ENCODE measurements around the gene FAM118A.
"Not testable (repeated sequence)": the region's sequence is repeated elsewhere in the genome, so short reads cannot be mapped to it uniquely, and the experiment has no call there.

FAM118A gene

GRCh38 chr22:45318168-45318557, 8.4 kb downstream of the FAM118A start:
- Histone ChIP-seq H3K4me1 (ENCODE audit: control insufficient read depth in 2 of 2, insufficient read depth in 2 of 2, low read length in 2 of 2) (peaks cover 19 to 35% of the 10 kb centered on the region in 2 donors), H3K27ac (ENCODE audit: low read depth in 2 of 2, low read length in 2 of 2) (peak overlapping the region; percentile 79 to 87), H3K27me3 (ENCODE audit: control insufficient read depth in 2 of 2, insufficient read depth in 2 of 2, low read length in 2 of 2) (no peaks in the 10 kb centered on the region), H3K4me3 (ENCODE audit: low read length in 2 of 2) (peak overlapping the region in 1 of 2 donors; percentile 10), H3K9ac (ENCODE audit: low read depth in 1 of 2, low read length in 2 of 2) (peak overlapping the region; percentile 27 to 48), H3K9me3 (ENCODE audit: control insufficient read depth in 2 of 2, low read length in 2 of 2) (no peaks in the 10 kb centered on the region), H3K36me3 (ENCODE audit: control insufficient read depth in 2 of 2, insufficient read depth in 2 of 2, low read length in 2 of 2) (peaks cover 10 to 18% of the 10 kb centered on the region in 2 donors)

GRCh38 chr22:45318558-45319323, 9.0 kb downstream of the FAM118A start:
- Histone ChIP-seq H3K4me1 (ENCODE audit: control insufficient read depth in 2 of 2, insufficient read depth in 2 of 2, low read length in 2 of 2) (peaks cover 19 to 35% of the 10 kb centered on the region in 2 donors), H3K4me3 (ENCODE audit: low read length in 2 of 2) (no peak overlapping the region), H3K9me3 (ENCODE audit: control insufficient read depth in 2 of 2, low read length in 2 of 2) (no peaks in the 10 kb centered on the region), H3K27me3 (ENCODE audit: control insufficient read depth in 2 of 2, insufficient read depth in 2 of 2, low read length in 2 of 2) (no peaks in the 10 kb centered on the region), H3K9ac (ENCODE audit: low read depth in 1 of 2, low read length in 2 of 2) (peak overlapping the region; percentile 48 to 56), H3K27ac (ENCODE audit: low read depth in 2 of 2, low read length in 2 of 2) (peak overlapping the region; percentile 79 to 87), H3K36me3 (ENCODE audit: control insufficient read depth in 2 of 2, insufficient read depth in 2 of 2, low read length in 2 of 2) (peaks cover 15 to 23% of the 10 kb centered on the region in 2 donors)

- peaks cover 21 to 29% of the 10 kb centered on the region in 2 donors for H3K36me3 ChIP-seq (ENCODE audit: control insufficient read depth in 2 of 2, insufficient read depth in 2 of 2, low read length in 2 of 2)
- no peak overlapping the region for H3K4me3 ChIP-seq (ENCODE audit: low read length in 2 of 2)
- H3K4me1 ChIP-seq (ENCODE audit: control insufficient read depth in 2 of 2, insufficient read depth in 2 of 2, low read length in 2 of 2) = peaks cover 19 to 30% of the 10 kb centered on the region in 2 donors
- H3K27ac ChIP-seq (ENCODE audit: low read depth in 2 of 2, low read length in 2 of 2) = peak overlapping the region; percentile 79 to 87
- H3K27me3 ChIP-seq (ENCODE audit: control insufficient read depth in 2 of 2, insufficient read depth in 2 of 2, low read length in 2 of 2) = no peaks in the 10 kb centered on the region
- H3K9ac ChIP-seq (ENCODE audit: low read depth in 1 of 2, low read length in 2 of 2) = peak overlapping the region; percentile 45 to 56
- H3K9me3 ChIP-seq (ENCODE audit: control insufficient read depth in 2 of 2, low read length in 2 of 2) = no peaks in the 10 kb centered on the region
Measured at GRCh38 chr22:45319324-45319685, 9.6 kb downstream of the FAM118A start.

GRCh38 chr22:45320357-45320976, 10.7 kb downstream of the FAM118A start:
- Histone ChIP-seq H3K4me3 (ENCODE audit: low read length in 2 of 2) (no peak overlapping the region), H3K36me3 (ENCODE audit: control insufficient read depth in 2 of 2, insufficient read depth in 2 of 2, low read length in 2 of 2) (peaks cover 29 to 37% of the 10 kb centered on the region in 2 donors), H3K4me1 (ENCODE audit: control insufficient read depth in 2 of 2, insufficient read depth in 2 of 2, low read length in 2 of 2) (peaks cover 19 to 24% of the 10 kb centered on the region in 2 donors), H3K27me3 (ENCODE audit: control insufficient read depth in 2 of 2, insufficient read depth in 2 of 2, low read length in 2 of 2) (no peaks in the 10 kb centered on the region), H3K9me3 (ENCODE audit: control insufficient read depth in 2 of 2, low read length in 2 of 2) (no peaks in the 10 kb centered on the region), H3K27ac (ENCODE audit: low read depth in 2 of 2, low read length in 2 of 2) (peak overlapping the region; percentile 52 to 87), H3K9ac (ENCODE audit: low read depth in 1 of 2, low read length in 2 of 2) (no peak overlapping the region)

GRCh38 chr22:45321827-45322226, 12.1 kb downstream of the FAM118A start:
- H3K9ac ChIP-seq (ENCODE audit: low read depth in 1 of 2, low read length in 2 of 2) = no peak overlapping the region
- peaks cover 29 to 42% of the 10 kb centered on the region in 2 donors for H3K36me3 ChIP-seq (ENCODE audit: control insufficient read depth in 2 of 2, insufficient read depth in 2 of 2, low read length in 2 of 2)
- H3K27ac ChIP-seq (ENCODE audit: low read depth in 2 of 2, low read length in 2 of 2) = no peak overlapping the region
- no peaks in the 10 kb centered on the region for H3K27me3 ChIP-seq (ENCODE audit: control insufficient read depth in 2 of 2, insufficient read depth in 2 of 2, low read length in 2 of 2)
- H3K9me3 ChIP-seq (ENCODE audit: control insufficient read depth in 2 of 2, low read length in 2 of 2) = no peaks in the 10 kb centered on the region
- H3K4me3 ChIP-seq (ENCODE audit: low read length in 2 of 2) = no peak overlapping the region
- H3K4me1 ChIP-seq (ENCODE audit: control insufficient read depth in 2 of 2, insufficient read depth in 2 of 2, low read length in 2 of 2) = peaks cover 14 to 24% of the 10 kb centered on the region in 2 donors

- no peak overlapping the region for H3K27ac ChIP-seq (ENCODE audit: low read depth in 2 of 2, low read length in 2 of 2)
- H3K4me1 ChIP-seq (ENCODE audit: control insufficient read depth in 2 of 2, insufficient read depth in 2 of 2, low read length in 2 of 2) = peaks cover 6 to 17% of the 10 kb centered on the region in 2 donors
- H3K27me3 ChIP-seq (ENCODE audit: control insufficient read depth in 2 of 2, insufficient read depth in 2 of 2, low read length in 2 of 2) = no peaks in the 10 kb centered on the region
- H3K9me3 ChIP-seq (ENCODE audit: control insufficient read depth in 2 of 2, low read length in 2 of 2) = no peaks in the 10 kb centered on the region
- H3K4me3 ChIP-seq (ENCODE audit: low read length in 2 of 2) = no peak overlapping the region
- H3K9ac ChIP-seq (ENCODE audit: low read depth in 1 of 2, low read length in 2 of 2) = no peak overlapping the region
- H3K36me3 ChIP-seq (ENCODE audit: control insufficient read depth in 2 of 2, insufficient read depth in 2 of 2, low read length in 2 of 2) = peaks cover 36 to 51% of the 10 kb centered on the region in 2 donors
Measured at GRCh38 chr22:45322873-45323525, 13.3 kb downstream of the FAM118A start.

- peaks cover 5 to 10% of the 10 kb centered on the region in 2 donors for H3K4me1 ChIP-seq (ENCODE audit: control insufficient read depth in 2 of 2, insufficient read depth in 2 of 2, low read length in 2 of 2)
- H3K27ac ChIP-seq (ENCODE audit: low read depth in 2 of 2, low read length in 2 of 2) = no peak overlapping the region
- H3K36me3 ChIP-seq (ENCODE audit: control insufficient read depth in 2 of 2, insufficient read depth in 2 of 2, low read length in 2 of 2) = peaks cover 37 to 52% of the 10 kb centered on the region in 2 donors
- no peak overlapping the region for H3K4me3 ChIP-seq (ENCODE audit: low read length in 2 of 2)
- H3K9ac ChIP-seq (ENCODE audit: low read depth in 1 of 2, low read length in 2 of 2) = no peak overlapping the region
- H3K9me3 ChIP-seq (ENCODE audit: control insufficient read depth in 2 of 2, low read length in 2 of 2) = no peaks in the 10 kb centered on the region
- H3K27me3 ChIP-seq (ENCODE audit: control insufficient read depth in 2 of 2, insufficient read depth in 2 of 2, low read length in 2 of 2) = no peaks in the 10 kb centered on the region
Measured at GRCh38 chr22:45323695-45324094, 14.0 kb downstream of the FAM118A start.

- H3K27me3 ChIP-seq (ENCODE audit: control insufficient read depth in 2 of 2, insufficient read depth in 2 of 2, low read length in 2 of 2) = no peaks in the 10 kb centered on the region
- no peak overlapping the region for H3K4me3 ChIP-seq (ENCODE audit: low read length in 2 of 2)
- H3K9ac ChIP-seq (ENCODE audit: low read depth in 1 of 2, low read length in 2 of 2) = no peak overlapping the region
- no peak overlapping the region for H3K27ac ChIP-seq (ENCODE audit: low read depth in 2 of 2, low read length in 2 of 2)
- peaks cover 42 to 52% of the 10 kb centered on the region in 2 donors for H3K36me3 ChIP-seq (ENCODE audit: control insufficient read depth in 2 of 2, insufficient read depth in 2 of 2, low read length in 2 of 2)
- H3K4me1 ChIP-seq (ENCODE audit: control insufficient read depth in 2 of 2, insufficient read depth in 2 of 2, low read length in 2 of 2) = peaks cover 4 to 6% of the 10 kb centered on the region in 2 donors
- no peaks in the 10 kb centered on the region for H3K9me3 ChIP-seq (ENCODE audit: control insufficient read depth in 2 of 2, low read length in 2 of 2)
Measured at GRCh38 chr22:45324311-45324711, 14.6 kb downstream of the FAM118A start.

- H3K36me3 ChIP-seq (ENCODE audit: control insufficient read depth in 2 of 2, insufficient read depth in 2 of 2, low read length in 2 of 2) = peaks cover 55 to 58% of the 10 kb centered on the region in 2 donors
- H3K4me3 ChIP-seq (ENCODE audit: low read length in 2 of 2); H3K27ac ChIP-seq (ENCODE audit: low read depth in 2 of 2, low read length in 2 of 2): not testable (repeated sequence)
Measured at GRCh38 chr22:45328261-45328660, 18.5 kb downstream of the FAM118A start.

More at GRCh38 chr22:45328261-45328660, 18.5 kb downstream of the FAM118A start:
- H3K9ac ChIP-seq (ENCODE audit: low read depth in 1 of 2, low read length in 2 of 2); H3K9me3 ChIP-seq (ENCODE audit: control insufficient read depth in 2 of 2, low read length in 2 of 2); H3K27me3 ChIP-seq (ENCODE audit: control insufficient read depth in 2 of 2, insufficient read depth in 2 of 2, low read length in 2 of 2); H3K4me1 ChIP-seq (ENCODE audit: control insufficient read depth in 2 of 2, insufficient read depth in 2 of 2, low read length in 2 of 2): not testable (repeated sequence)

Data from mucosa of rectum (tissue), 2 donors.